Ishikawa (cell line): ENCODE data around the gene LBHD2.

ENCODE experiments used
- CEBPB ChIP-seq: IDR thresholded peaks from 2 replicates; pipeline ENCODE4 v1.6.1; 2012
- CREB1 ChIP-seq: IDR thresholded peaks from 2 replicates; pipeline ENCODE4 v1.6.1; 2012; ENCODE audit warnings: low read depth
- RAD21 ChIP-seq: IDR thresholded peaks from 2 replicates; pipeline ENCODE4 v1.6.1; 2012; ENCODE audit warnings: low read depth
- TAF1 ChIP-seq: IDR thresholded peaks from 2 replicates; pipeline ENCODE4 v1.6.1; 2012; ENCODE audit warnings: low read depth, mild to moderate bottlenecking
- YY1 ChIP-seq: IDR thresholded peaks from 2 replicates; pipeline ENCODE4 v1.6.1; 2012; ENCODE audit warnings: low read depth

DNA sequence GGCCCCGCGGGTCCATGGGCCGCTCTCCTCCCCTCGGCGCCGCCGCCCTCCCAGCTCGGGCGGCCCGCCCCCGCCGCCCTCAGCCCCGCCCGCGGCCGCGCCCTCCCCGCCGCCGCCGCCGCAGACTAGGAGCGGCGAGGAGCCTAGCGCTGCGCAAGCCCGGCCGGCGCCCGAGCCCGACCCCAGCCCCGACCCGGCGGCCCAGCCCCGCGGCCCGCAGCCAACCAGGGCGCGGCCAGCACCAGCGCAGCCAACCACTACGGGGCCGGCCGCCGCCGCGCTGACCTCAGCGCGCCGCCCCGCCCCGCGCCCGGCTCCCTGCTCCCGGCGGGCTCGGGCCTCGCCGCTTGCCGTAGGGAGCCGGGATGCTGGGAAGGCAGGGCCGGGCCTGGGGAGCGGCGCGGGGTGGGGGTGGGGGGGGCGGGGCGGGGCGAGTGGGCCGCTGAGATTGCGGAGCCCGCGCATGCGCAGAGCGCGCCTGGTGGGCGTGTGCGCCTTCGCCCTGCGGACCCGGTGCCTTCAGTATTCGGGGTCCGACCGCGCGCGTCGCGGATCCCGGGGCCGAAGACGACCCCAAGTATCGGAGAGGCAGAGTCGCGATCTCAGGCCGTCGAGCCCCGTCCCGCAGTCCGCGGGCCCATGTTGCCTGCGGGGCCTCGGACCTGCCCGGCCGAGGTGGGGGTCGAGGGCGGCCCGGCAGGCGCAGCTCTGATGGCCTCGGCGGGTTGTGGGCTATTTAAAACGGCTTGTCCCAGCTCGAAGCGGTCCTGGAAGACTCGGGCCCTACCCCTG is 26.4 kb upstream of the LBHD2 start, which contains the start of gene CDC42BPB:
- TF ChIP-seq RAD21 = no peak
- no peak for TF ChIP-seq YY1
- no peak for TF ChIP-seq CEBPB
- TF ChIP-seq CREB1 = no peak
- peak; percentile 26; the same call in 1 of the 2 replicates for TF ChIP-seq TAF1
